Activated CD4-positive, alpha-beta T cell treated with anti-CD3 and anti-CD28 coated beads, Interleukin-2, amount 10 ng/mL, durations not matched to agents 7 days and 5 days (primary cell): Measurements from ENCODE around the gene CR1. TPM values are rescaled to one million over a fixed set of nuclear protein-coding genes. Genes with fewer than 3 reads are reported as not detected.
"Not testable (repeated sequence)": the region's sequence is repeated elsewhere in the genome, so short reads cannot be mapped to it uniquely, and the experiment has no call there.

Source experiments
- CTCF ChIA-PET: fragments of 350-600 bp; sonication (Branson Sonifier 250); formaldehyde crosslinking; loops from one replicate; lab custom pipeline; 2021; ENCODE audit warnings: antibody characterized with exemption; lab: Charles Lee
- POLR2A ChIA-PET: fragments of 350-600 bp; sonication (Branson Sonifier 250); formaldehyde crosslinking; loops from one replicate; lab custom pipeline; 2021; ENCODE audit warnings: antibody characterized with exemption; lab: Charles Lee
- DNase-seq: peaks from one replicate; pipeline ENCODE4 v3.0.0-alpha.2; 2020
- H3K27ac Mint-ChIP-seq: one replicate; pipeline ENCODE4 v1.8.0; 2021; ENCODE audit warnings: mild to moderate bottlenecking, moderate library complexity, mixed read lengths
- H3K27me3 Mint-ChIP-seq: one replicate; pipeline ENCODE4 v1.8.0; 2021; ENCODE audit warnings: mixed read lengths
- H3K36me3 Mint-ChIP-seq: one replicate; pipeline ENCODE4 v1.8.0; 2021; ENCODE audit warnings: low read depth, mixed read lengths
- H3K4me1 Mint-ChIP-seq: one replicate; pipeline ENCODE4 v1.8.0; 2021; ENCODE audit warnings: mixed read lengths
- H3K4me3 Mint-ChIP-seq: one replicate; pipeline ENCODE4 v1.8.0; 2021; ENCODE audit warnings: mild to moderate bottlenecking, moderate library complexity, mixed read lengths
- H3K9me3 Mint-ChIP-seq: one replicate; pipeline ENCODE4 v1.8.0; 2021; ENCODE audit warnings: mixed read lengths
- total RNA-seq, 2 experiments: library from RNA; stranded (reverse); gene quantifications; one replicate each; pipeline ENCODE4 v1.2.3, GENCODE V29; 2021

CR1 gene
- total RNA-seq, 2 experiments from 2014 or later = 0.20 to 0.25 TPM

DNA sequence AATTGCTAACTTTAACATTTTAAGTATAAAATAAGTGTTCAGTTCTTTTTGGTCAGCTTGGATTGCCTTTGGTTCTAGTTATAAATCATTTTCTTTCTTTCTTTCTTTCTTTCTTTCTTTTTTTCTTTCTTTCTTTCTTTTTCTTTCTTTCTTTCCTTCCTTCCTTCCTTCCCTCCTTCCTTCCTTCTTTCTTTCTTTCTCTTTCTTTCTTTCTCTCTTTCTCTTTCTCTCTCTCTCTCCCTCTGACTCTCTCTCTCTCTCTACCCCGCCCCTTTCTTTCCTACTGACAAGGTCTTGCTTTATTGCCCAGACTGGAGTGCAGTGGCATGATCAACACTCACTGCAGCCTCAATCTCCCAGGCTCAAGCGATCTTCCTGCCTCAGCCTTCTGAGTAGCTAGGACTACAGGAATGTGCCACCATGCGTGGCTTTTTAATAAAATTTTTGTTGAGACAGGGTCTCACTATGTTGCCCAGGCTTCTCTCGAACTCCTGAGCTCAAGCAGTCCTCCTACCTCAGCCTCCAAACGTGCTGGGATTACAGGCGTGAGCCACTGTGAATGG lies 187.0 kb downstream of the CR1 start:
- H3K9me3 Mint-ChIP-seq, POLR2A ChIA-PET, H3K27me3 Mint-ChIP-seq, H3K27ac Mint-ChIP-seq, DNase-seq, H3K4me3 Mint-ChIP-seq, H3K4me1 Mint-ChIP-seq, H3K36me3 Mint-ChIP-seq, CTCF ChIA-PET: not testable (repeated sequence)

DNA sequence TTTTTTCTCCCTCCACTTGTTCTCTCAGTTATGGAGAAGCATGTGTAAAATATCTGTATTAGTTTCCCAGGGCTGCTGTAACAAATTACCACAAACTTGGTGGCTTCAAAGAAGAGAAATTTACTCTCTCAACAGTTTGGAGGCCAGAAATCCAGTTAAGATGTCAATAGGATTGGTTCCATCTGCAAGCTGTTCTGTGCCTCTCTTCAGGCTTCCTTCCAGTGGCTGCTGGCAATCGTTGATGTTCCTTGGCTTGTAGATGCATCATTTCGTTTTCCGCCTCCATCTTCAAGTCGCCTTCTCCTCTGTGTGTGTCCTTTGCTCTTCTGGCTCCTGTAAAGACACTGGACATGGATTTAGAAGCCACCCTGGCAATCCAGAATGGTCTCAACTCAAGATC lies 194.6 kb downstream of the CR1 start:
- H3K27ac Mint-ChIP-seq, CTCF ChIA-PET, POLR2A ChIA-PET, H3K9me3 Mint-ChIP-seq, H3K36me3 Mint-ChIP-seq, DNase-seq, H3K4me3 Mint-ChIP-seq, H3K4me1 Mint-ChIP-seq: not testable (repeated sequence)
- peaks cover 21% of the 10 kb centered on the region for H3K27me3 Mint-ChIP-seq

DNA sequence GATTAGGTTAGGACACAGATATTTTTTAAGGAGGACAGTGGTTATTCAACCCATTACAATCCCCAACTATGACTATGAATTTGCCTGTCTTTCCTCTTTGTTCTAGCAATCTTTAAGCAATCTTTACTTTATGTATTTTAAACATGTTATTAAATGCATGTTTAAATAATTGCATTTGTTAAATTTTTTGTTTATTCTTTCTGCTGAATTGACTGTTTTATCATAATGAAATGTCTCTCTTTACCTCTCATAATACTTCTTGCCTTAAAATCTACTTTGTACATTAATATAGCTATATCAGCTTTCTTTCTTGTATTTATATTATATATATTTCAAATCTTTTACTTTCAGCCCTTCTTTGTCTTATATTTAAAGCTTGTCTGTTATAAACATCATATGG lies 195.1 kb downstream of the CR1 start:
- ChIA-PET CTCF (no interaction called here), POLR2A (no interaction called here)
- no peak for DNase-seq
- Mint-ChIP-seq H3K4me3 (no peak overlapping the region), H3K4me1 (no peaks in the 10 kb centered on the region), H3K27me3 (peaks cover 21% of the 10 kb centered on the region), H3K36me3 (no peaks in the 10 kb centered on the region), H3K9me3 (no peaks in the 10 kb centered on the region), H3K27ac (no peak overlapping the region)

Other genes starting within 250 kb of the CR1 start
- gene CD55, start 174.5 kb upstream of the CR1 start, total RNA-seq = 100 to 1,000 TPM in 1 of 2 experiments, 10 to 100 TPM in 1; 92.0 to 117 TPM
- not detected for gene CR2, start 41.8 kb upstream of the CR1 start, total RNA-seq
- not detected for gene CR1L, start 149.0 kb downstream of the CR1 start, total RNA-seq